ENCODE data around the gene ACSL3.

DNA sequence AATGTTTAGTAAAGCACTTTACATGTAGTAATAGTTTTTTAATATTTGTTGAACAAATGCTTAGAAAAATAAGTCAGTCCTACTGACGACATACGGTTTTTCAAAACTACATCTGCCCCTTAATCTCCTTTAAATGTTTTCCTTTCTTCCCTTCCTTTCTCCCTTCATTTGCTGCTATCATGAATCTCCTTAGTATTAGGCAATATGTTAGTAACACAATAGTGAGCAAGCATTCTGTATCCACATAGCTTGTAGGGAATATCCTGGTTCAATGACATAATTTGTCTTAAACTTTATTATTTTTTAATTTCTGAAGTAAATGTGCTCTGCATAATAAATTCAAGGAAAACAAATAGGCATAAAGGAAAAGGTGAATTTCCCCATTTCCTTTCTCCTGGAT is 79.1 kb downstream of the ACSL3 start:
- TF ChIP-seq, protein P1, sequence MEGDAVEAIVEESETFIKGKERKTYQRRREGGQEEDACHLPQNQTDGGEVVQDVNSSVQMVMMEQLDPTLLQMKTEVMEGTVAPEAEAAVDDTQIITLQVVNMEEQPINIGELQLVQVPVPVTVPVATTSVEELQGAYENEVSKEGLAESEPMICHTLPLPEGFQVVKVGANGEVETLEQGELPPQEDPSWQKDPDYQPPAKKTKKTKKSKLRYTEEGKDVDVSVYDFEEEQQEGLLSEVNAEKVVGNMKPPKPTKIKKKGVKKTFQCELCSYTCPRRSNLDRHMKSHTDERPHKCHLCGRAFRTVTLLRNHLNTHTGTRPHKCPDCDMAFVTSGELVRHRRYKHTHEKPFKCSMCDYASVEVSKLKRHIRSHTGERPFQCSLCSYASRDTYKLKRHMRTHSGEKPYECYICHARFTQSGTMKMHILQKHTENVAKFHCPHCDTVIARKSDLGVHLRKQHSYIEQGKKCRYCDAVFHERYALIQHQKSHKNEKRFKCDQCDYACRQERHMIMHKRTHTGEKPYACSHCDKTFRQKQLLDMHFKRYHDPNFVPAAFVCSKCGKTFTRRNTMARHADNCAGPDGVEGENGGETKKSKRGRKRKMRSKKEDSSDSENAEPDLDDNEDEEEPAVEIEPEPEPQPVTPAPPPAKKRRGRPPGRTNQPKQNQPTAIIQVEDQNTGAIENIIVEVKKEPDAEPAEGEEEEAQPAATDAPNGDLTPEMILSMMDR (IDR thresholded peaks at IDR 0.05) = no peak
- TF ChIP-seq POLR2A (IDR thresholded peaks at IDR 0.05) (no peak), POLR2AphosphoS5 (IDR thresholded peaks at IDR 0.05) (no peak), EP300 (IDR thresholded peaks at IDR 0.05; ENCODE audit: low read depth) (no peak)

Measured in transverse colon (tissue), 4 donors.